Lower leg skin (tissue), 4 donors: ENCODE measurements around the gene IL13RA1. TPM values are rescaled to one million over a fixed set of nuclear protein-coding genes. Genes with fewer than 3 reads are reported as not detected.

Experiments used
- DNase-seq, 2 donors: peaks; one replicate each; pipeline ENCODE4 v3.0.0-alpha.2; 2019; ENCODE audit warnings: low spot score in 2 of 2
- H3K4me3 ChIP-seq: fragments of 200-600 bp; sonication (generic); 2 replicates; pipeline ENCODE4 v1.5.1; 2017; ENCODE audit warnings: mild to moderate bottlenecking, low read depth; ENCODE audit not compliant: poor library complexity, severe bottlenecking
- CTCF ChIP-seq, 3 donors: fragments of 450-650 bp; IDR thresholded peaks; one replicate each; pipeline ENCODE4 v1.5.1; 2016; ENCODE audit warnings: antibody characterized with exemption in 3 of 3, mild to moderate bottlenecking in 3 of 3, moderate library complexity in 2 of 3
- POLR2A ChIP-seq, 2 donors: fragments of 450-650 bp; IDR thresholded peaks; one replicate each; pipeline ENCODE4 v1.6.1; 2016 to 2017; ENCODE audit warnings: antibody characterized with exemption in 2 of 2, mild to moderate bottlenecking in 1 of 2, moderate library complexity in 1 of 2
- WGBS, 2 donors: methylation state at CpG; one replicate each; pipeline ENCODE4 v1.1.5; 2018; 5-methylcytosine and 5-hydroxymethylcytosine counted together
- intact Hi-C: fragments of 100-400 bp; cut with DNase I; formaldehyde crosslinking; loops from one replicate; pipeline ENCODE4 v1.15.0; 2023; ENCODE audit warnings: low total_unique reads
- total RNA-seq, 4 donors: library from RNA; depleted of rRNA; stranded (reverse); fragments of >200 nt; gene quantifications; one replicate each; pipeline ENCODE4 v1.1.0, GENCODE V29; 2016

The IL13RA1 gene
- total RNA-seq, 4 donors from 2014 or later, result 14.4 to 33.0 (median 19.5) TPM

DNA sequence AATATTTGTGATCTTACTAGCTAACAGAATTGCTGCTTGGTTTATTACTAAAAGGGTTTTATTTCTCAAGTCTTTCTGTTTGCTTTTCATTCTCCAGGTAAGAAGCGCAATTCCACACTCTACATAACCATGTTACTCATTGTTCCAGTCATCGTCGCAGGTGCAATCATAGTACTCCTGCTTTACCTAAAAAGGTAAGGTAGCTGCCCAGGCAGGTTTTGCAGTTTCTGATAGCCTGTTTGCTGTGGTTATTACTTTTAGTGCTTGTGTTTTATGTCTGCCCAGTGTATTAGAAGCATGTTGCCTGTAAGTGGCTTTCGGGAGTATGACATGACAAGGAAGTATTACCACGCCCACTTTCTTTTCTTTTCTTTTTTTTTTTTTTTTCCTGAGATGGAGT, 46.4 kb downstream of the IL13RA1 start:
- DNase-seq, result no peak
- WGBS, 2 donors, result 73 to 75% methylated on average over 5 of the region's 5 CpGs

GRCh38 chrX:118779581-118779980, 52.2 kb downstream of the IL13RA1 start:
- TF ChIP-seq POLR2A (IDR thresholded peaks at IDR 0.05), result no peak
- no peak for TF ChIP-seq CTCF (IDR thresholded peaks at IDR 0.05)
- no peak overlapping the region for H3K4me3 ChIP-seq
- WGBS, 2 donors, result 76 to 84% methylated on average over 2 of the region's 2 CpGs
- no peak for DNase-seq
- intact Hi-C loops, result no loop called here

More for the DNA sequence above, 46.4 kb downstream of the IL13RA1 start:
- TF ChIP-seq CTCF (IDR thresholded peaks at IDR 0.05), result no peak
- TF ChIP-seq POLR2A (IDR thresholded peaks at IDR 0.05), result no peak
- H3K4me3 ChIP-seq, result no peak overlapping the region
- intact Hi-C loops, result no loop called here

DNA sequence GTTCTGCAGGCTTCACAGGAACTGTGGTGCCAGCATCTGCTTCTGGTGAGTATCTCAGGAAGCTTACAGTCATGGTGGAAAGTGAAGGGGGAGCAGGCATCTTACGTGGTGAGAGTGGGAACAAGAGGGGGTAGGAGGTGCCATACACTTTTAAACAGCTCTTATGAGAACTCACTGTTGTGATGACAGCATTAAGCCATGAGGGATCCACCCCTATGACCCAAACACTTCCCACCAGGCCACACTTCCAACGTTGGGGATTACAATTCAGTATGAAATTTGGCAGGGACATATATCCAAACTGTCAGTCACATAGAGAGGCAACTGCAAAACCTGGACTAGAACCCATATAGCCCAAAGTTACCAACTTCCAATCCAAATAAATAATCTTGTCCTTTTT, 53.1 kb downstream of the IL13RA1 start:
- H3K4me3 ChIP-seq, result no peak overlapping the region
- TF ChIP-seq POLR2A (IDR thresholded peaks at IDR 0.05) (no peak), CTCF (IDR thresholded peaks at IDR 0.05) (no peak)
- DNase-seq, result no peak
- intact Hi-C loops, result no loop called here
- 13 to 17% methylated on average over 2 of the region's 2 CpGs for WGBS, 2 donors

DNA sequence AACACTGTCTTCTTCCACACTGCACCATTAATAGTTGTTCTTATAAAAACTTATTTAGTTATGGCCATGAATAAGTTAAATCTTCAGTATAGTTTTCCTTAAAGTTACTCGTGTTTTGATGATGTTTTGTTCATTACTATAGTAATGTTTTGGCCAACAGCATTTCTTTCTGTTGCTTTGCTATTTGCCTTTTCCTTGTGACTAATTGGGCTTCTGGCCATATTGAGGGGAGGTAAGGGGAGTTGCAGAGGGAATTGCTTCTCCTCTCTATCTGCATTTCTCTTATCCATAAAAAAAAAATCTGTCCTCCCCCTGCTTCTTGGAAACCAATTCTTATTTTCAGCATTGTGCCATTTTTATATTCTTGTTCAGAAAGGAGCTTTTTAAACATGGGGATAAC, 53.5 kb downstream of the IL13RA1 start:
- intact Hi-C loops, result no loop called here
- no peak overlapping the region for H3K4me3 ChIP-seq
- no peak for TF ChIP-seq CTCF (IDR thresholded peaks at IDR 0.05)
- no peak for TF ChIP-seq POLR2A (IDR thresholded peaks at IDR 0.05)
- 0 to 15% methylated on average over 1 of the region's 1 CpG for WGBS, 2 donors
- no peak for DNase-seq

DNA sequence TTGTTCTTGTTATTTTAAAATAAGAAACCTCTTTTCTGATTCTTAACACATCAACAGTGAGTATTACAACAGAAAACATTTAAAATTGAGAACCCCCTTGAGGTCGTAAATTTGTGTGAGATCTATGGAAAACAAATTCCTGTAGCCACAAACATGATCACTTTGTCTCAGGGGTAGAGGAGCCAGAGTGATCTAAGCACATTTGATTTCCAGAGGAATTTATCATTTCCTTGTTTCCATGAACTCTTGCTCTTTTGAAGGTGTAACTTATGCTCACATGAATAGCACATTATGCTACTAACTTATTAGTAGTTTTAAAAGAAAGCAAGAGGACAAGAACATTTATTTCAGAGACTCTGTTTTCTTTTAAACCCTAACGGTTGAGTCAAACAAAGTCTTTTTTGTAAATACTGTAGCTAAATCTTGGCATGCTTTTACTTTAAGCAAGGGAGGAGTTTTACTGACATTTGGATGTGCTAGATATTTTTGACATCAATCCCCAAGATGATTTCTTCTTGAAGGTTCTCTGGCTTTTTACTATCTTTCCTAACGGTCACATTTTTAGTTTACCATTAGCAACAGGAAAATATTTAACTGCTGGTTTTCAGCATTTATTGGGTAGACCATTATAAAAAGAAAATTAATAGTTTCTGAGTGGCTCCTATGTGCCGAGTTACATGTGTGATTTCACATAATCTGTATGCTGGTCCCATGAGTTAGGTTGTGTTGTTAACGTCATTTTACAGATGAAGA, 68.3 kb downstream of the IL13RA1 start:
- H3K4me3 ChIP-seq, result no peak overlapping the region
- WGBS, 2 donors, result 45 to 51% methylated on average over 5 of the region's 5 CpGs
- intact Hi-C loops, result no loop called here
- no peak for DNase-seq
- TF ChIP-seq CTCF (IDR thresholded peaks at IDR 0.05), result no peak
- TF ChIP-seq POLR2A (IDR thresholded peaks at IDR 0.05), result no peak

DNA sequence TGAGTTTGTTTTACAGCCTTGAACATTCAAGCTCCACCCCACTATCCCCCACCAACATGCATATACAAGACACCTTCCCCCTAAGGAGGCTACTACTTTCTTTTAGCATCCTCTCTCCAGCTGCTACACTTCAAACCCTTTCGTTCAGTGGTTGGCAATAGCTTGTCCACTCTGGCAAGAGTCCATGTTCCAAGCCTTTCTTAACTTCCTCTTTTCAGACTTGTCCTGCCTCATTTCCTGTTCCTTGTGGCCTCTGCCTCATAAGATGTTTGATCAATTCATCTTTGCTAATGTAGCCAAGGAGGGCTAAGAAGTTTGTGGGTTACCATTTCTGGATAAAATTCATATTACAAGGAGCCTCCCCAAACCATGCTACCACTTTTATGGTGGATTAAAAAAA, 75.5 kb downstream of the IL13RA1 start:
- TF ChIP-seq POLR2A (IDR thresholded peaks at IDR 0.05) (no peak), CTCF (IDR thresholded peaks at IDR 0.05) (no peak)
- 33 to 38% methylated on average over 1 of the region's 1 CpG for WGBS, 2 donors
- H3K4me3 ChIP-seq, result no peak overlapping the region
- peak in 1 of 2 donors; percentile 22 for DNase-seq
- intact Hi-C loops, result no loop called here
